Smooth muscle cell of the umbilical artery (primary cell): Measurements from ENCODE around the gene ZNF283. TPM values are rescaled to one million over a fixed set of nuclear protein-coding genes. Genes with fewer than 3 reads are reported as not detected.

ENCODE experiments used
- total RNA-seq: library from RNA; depleted of rRNA; stranded (reverse); fragments of >200 nt; gene quantifications from 2 replicates; pipeline ENCODE4 v1.2.3, GENCODE V29; 2014

Gene ZNF283
- 16.7 and 22.9 TPM in 2 replicates for total RNA-seq

DNA sequence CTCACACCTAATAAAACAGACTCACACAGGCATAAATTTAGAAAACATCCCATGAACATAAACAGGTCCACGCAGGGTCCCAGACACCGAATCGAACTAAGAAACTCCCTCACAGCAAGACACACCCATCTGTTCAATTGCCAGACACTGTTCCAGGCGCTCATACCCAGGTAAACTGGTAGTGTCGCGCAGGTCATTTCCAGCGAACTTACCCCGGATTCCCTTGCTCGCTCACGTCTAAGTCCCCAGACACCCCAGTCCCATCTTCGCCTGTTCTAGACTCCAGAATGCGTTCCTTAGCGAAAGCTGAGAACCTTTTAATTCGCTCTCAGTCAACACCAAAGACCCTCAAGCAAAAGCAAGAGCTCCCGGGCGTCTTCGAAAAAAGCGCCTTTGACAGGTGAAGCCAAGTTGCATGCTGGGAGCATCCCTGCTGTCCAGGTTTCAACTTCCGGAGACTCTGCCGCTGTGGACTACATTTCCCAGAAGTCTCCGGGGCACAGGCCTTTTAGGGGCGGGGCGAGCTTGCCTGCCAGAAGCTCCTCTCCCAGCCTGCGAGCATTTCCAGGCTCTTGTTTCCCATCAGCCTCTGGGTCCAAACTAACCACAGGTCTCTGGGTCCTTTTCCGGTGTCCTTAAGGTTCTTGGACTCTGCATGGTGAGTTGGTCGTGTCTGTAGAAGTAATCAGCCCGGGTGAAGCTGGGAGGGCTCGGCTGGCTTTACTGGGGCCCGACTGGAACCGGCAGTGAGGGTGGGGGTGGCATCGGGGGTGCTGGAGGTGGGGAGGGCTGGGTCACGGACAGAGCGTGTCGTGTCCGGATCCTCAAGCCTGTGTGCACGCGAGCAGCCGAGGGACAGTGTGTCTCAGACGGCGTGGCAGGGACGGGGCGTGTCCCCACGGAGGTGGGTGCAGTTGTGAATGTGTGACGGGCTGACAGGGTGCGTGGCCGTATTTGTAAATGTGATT, at the start of gene ZNF283:
ZNF283 (plus strand) TSS at position 535 of the 968 bp plus-strand sequence. CDS start 6,184 bp downstream, outside the sequence.

DNA sequence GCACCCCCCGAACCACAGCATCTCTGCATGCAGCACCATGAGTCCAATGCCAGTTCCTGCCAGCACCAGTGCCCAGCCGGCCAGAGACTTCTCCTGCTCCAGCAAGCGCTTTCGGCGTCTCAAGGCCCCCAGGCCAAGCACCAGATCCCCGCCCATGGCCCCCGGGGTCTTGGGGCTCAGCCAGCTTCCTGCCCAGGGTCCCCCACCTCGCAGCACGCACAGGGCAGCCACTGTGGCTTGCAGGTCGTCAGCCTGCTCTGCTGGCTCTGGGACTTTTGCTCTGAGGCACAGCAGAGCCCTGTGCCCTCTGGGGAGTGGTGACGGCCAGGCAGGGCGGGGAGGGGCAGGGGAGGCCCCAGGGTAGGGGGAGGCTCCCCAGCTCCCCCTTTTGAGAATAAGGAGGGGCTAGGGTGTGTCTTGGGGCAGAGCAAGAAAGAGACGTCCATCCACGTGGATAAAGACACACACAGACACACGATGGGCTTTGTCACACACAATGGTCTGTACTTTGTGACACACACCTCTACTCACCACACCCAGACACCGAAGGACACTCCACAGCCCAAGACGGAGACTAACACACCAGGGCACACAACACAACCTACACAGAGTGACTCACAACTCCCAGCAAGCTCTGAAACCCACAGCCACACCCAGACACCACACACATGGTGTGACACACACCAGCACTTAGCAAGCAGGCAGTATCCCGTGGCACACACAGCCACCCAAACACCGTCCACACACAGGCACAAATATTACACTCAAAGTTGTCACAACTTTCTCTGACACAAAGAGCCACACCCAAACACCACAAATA, 46.2 kb upstream of the ZNF283 start, which contains the start of gene KCNN4:
KCNN4 (minus strand) TSS at position 268 of the 820 bp plus-strand sequence; CDS start at position 156, 112 bp downstream.

DNA sequence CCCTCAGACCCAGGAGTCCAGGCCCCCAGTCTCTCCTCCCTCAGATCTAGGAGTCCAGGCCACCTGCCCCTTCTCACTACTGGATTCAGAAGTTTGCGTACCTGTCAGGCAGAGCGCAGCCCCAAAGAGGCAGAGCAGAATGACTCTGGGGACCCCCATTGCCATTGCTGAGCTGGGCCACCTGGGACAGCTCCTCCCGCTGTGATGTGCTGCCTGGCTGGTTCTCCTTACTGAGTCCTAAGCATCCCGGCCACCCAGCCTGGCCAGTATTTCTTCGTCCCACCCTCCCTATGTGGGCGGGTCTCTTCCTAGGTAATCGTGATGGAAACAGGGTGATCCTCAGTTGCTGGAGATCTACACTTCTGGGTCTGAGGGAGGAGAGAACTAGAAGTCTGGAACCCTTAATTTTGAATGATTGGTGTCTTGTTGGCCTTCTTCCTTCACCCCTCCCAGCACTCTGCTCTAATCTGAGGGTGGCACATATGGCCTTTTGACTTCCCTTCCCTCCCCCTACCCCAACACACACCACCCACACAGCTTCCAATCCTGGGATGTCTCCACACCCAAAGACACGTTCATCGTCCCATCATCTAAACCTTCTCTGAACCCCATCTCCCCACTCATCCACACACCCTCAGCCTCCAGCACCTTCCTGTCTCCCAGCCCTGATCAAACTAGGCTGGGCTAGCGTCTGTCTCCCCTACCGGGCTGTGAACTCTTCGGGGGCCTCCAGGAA, 24.7 kb upstream of the ZNF283 start, which contains the start of gene LYPD5:
LYPD5 (minus strand) TSS at position 232 of the 736 bp plus-strand sequence; CDS start at position 165, 67 bp downstream.

DNA sequence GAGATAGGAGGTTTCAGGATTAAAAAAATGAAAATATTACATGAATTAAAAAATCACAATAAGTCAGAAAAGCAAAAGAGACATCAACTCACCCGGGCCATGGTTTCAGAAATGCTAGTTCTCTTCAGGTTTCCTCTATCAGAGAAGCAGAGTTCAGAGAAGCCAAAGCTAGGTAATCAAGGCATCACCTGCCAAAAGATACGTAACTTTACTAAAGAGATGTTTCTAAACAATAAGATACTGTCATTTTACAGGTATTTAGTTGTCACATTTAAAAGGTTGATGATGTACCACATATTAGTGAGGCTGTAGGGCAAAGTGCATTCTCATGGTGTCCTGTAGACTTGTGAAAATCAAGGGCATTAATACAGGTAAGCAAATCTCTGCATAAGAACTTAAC, 56.7 kb downstream of the ZNF283 start, which contains the start of gene ZNF404:
ZNF404 (minus strand) TSS at position 101 of the 400 bp plus-strand sequence.

Other genes with a start within 250 kb of the ZNF283 start
- gene IRGQ, start 231.2 kb upstream of the ZNF283 start, total RNA-seq = 24.9 and 34.3 TPM in 2 replicates
- gene ZNF576, start 230.7 kb upstream of the ZNF283 start, total RNA-seq = 7.7 and 10.9 TPM in 2 replicates
- gene SRRM5, start 215.2 kb upstream of the ZNF283 start, total RNA-seq = 0.05 TPM in 1 of 2 replicates, not detected in the other
- 21.3 and 48.1 TPM in 2 replicates for gene ZNF428, start 207.7 kb upstream of the ZNF283 start, total RNA-seq
- gene CADM4, start 187.5 kb upstream of the ZNF283 start, total RNA-seq = 1.8 and 3.8 TPM in 2 replicates
- gene PLAUR, start 157.2 kb upstream of the ZNF283 start, total RNA-seq = 120 and 200 TPM in 2 replicates
- not detected in 2 replicates for gene IRGC, start 111.2 kb upstream of the ZNF283 start, total RNA-seq
- gene SMG9, start 72.4 kb upstream of the ZNF283 start, total RNA-seq = 9.8 and 16.6 TPM in 2 replicates
- gene KCNN4, start 46.3 kb upstream of the ZNF283 start, total RNA-seq = 0.30 and 1.0 TPM in 2 replicates
- gene LYPD5, start 24.9 kb upstream of the ZNF283 start, total RNA-seq = 0.59 and 1.2 TPM in 2 replicates
- gene ZNF404, start 56.6 kb downstream of the ZNF283 start, total RNA-seq = 5.3 and 5.9 TPM in 2 replicates
- gene ZNF45, start 108.0 kb downstream of the ZNF283 start, total RNA-seq = 17.9 and 20.5 TPM in 2 replicates
- 9.8 and 12.9 TPM in 2 replicates for gene ZNF221, start 123.9 kb downstream of the ZNF283 start, total RNA-seq
- 8.9 TPM in 2 replicates for gene ZNF155, start 156.9 kb downstream of the ZNF283 start, total RNA-seq
- gene ZNF230, start 175.6 kb downstream of the ZNF283 start, total RNA-seq = 2.5 and 5.3 TPM in 2 replicates
- gene ZNF222, start 198.1 kb downstream of the ZNF283 start, total RNA-seq = 5.0 and 7.7 TPM in 2 replicates
- 4.7 and 5.3 TPM in 2 replicates for gene ZNF223, start 224.7 kb downstream of the ZNF283 start, total RNA-seq
- gene ZNF284, start 244.8 kb downstream of the ZNF283 start, total RNA-seq = 3.0 and 3.3 TPM in 2 replicates